ENCODE data around the gene NR4A2.

- TF ChIP-seq CTCF (IDR thresholded peaks at IDR 0.05) (no peak), POLR2A (IDR thresholded peaks at IDR 0.05) (no peak)
These were observed 10.8 kb upstream of the NR4A2 start for GRCh38 chr2:156343096-156343939.

Measured in heart left ventricle (tissue), 13 donors.